ENCODE measurements around the gene CYP19A1.

Gene CYP19A1

DNA sequence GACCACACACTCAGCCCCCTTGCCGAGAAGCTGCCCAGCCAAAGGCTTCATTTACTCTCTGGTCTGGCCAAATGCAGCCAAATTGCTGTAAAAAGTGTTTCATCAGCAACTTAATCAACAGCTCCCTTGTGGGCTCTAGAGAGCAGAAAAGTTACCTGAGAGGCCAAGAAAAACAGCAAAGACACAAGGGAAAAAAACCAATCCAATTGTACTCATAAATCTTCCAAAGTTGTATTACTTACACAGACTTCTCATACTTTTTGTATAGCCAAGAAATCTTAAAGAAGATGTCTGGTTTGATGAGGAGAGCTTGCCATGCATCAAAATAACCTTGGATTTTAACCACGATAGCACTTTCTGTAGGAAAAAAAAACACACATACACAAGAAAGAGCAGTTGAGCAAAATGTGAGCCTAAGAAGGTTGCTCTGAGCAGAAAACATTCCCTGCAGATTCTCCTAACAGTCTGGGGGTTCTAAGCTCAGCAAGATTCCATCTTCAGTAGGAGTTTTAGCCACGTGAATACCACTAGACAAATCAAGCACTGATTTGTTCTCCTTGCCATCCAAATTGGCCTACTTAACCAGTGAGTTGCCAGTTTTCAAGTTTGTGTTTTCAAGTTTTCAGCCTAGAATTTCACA is 120.0 kb downstream of the CYP19A1 start:
- Histone ChIP-seq H3K27ac (replicated peaks) (no peak overlapping the region), H3K27me3 (ENCODE audit: insufficient read depth, poor library complexity, severe bottlenecking) (peaks cover 3% of the 10 kb centered on the region), H3K4me3 (replicated peaks; ENCODE audit: insufficient read depth, low read length) (no peak overlapping the region)
- DNase-seq (ENCODE audit: low read depth in 1 of 2, low spot score in 1 of 2): no peak
- TF ChIP-seq GABPA (IDR thresholded peaks at IDR 0.05; ENCODE audit: low read depth) (no peak), POLR2AphosphoS5 (IDR thresholded peaks at IDR 0.05; ENCODE audit: low read depth) (no peak), SPI1 (IDR thresholded peaks at IDR 0.05; ENCODE audit: borderline replicate concordance, low read depth) (no peak)

DNA sequence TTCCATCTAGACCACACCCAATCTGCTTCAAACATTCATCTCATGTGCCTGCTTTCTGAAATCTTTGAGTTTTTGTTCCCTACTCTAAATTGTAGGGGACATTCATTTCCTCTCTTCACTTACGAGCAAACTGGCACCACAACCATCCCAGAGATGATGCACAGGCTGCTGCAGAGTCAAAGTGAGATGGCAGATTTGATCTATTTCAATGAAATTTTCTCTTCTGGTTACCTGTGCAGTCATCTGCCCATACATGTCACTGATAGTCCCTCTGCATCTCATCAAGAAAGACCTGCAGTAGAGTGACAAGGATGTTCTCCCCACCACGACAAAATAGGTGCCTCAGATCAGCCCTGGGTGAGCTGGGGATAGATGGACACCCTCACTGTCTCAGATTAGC is 125.5 kb downstream of the CYP19A1 start:
- no peak for DNase-seq (ENCODE audit: low read depth in 1 of 2, low spot score in 1 of 2)
- Histone ChIP-seq H3K27ac (replicated peaks) (no peak overlapping the region), H3K4me3 (replicated peaks; ENCODE audit: insufficient read depth, low read length) (no peak overlapping the region), H3K27me3 (ENCODE audit: insufficient read depth, poor library complexity, severe bottlenecking) (peaks cover 3% of the 10 kb centered on the region)
- TF ChIP-seq REST (IDR thresholded peaks at IDR 0.05; ENCODE audit: insufficient replicate concordance, low read depth) (no peak), POLR2AphosphoS5 (IDR thresholded peaks at IDR 0.05; ENCODE audit: low read depth) (no peak), SPI1 (IDR thresholded peaks at IDR 0.05; ENCODE audit: borderline replicate concordance, low read depth) (no peak), GABPA (IDR thresholded peaks at IDR 0.05; ENCODE audit: low read depth) (no peak)
- TF ChIP-seq, protein P1, sequence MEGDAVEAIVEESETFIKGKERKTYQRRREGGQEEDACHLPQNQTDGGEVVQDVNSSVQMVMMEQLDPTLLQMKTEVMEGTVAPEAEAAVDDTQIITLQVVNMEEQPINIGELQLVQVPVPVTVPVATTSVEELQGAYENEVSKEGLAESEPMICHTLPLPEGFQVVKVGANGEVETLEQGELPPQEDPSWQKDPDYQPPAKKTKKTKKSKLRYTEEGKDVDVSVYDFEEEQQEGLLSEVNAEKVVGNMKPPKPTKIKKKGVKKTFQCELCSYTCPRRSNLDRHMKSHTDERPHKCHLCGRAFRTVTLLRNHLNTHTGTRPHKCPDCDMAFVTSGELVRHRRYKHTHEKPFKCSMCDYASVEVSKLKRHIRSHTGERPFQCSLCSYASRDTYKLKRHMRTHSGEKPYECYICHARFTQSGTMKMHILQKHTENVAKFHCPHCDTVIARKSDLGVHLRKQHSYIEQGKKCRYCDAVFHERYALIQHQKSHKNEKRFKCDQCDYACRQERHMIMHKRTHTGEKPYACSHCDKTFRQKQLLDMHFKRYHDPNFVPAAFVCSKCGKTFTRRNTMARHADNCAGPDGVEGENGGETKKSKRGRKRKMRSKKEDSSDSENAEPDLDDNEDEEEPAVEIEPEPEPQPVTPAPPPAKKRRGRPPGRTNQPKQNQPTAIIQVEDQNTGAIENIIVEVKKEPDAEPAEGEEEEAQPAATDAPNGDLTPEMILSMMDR (IDR thresholded peaks at IDR 0.05; ENCODE audit: insufficient read depth, low read length): no peak

GRCh38 chr15:51212239-51212638 is 126.2 kb downstream of the CYP19A1 start:
- Histone ChIP-seq H3K4me3 (replicated peaks; ENCODE audit: insufficient read depth, low read length) (no peak overlapping the region), H3K27ac (replicated peaks) (no peak overlapping the region), H3K27me3 (ENCODE audit: insufficient read depth, poor library complexity, severe bottlenecking) (peaks cover 3% of the 10 kb centered on the region)
- no peak for DNase-seq (ENCODE audit: low read depth in 1 of 2, low spot score in 1 of 2)
- no peak for TF ChIP-seq REST (IDR thresholded peaks at IDR 0.05; ENCODE audit: insufficient replicate concordance, low read depth)
- no peak for TF ChIP-seq POLR2AphosphoS5 (IDR thresholded peaks at IDR 0.05; ENCODE audit: low read depth)
- no peak for TF ChIP-seq SPI1 (IDR thresholded peaks at IDR 0.05; ENCODE audit: borderline replicate concordance, low read depth)
- TF ChIP-seq, protein P1 (IDR thresholded peaks at IDR 0.05; ENCODE audit: insufficient read depth, low read length): no peak
- no peak for TF ChIP-seq GABPA (IDR thresholded peaks at IDR 0.05; ENCODE audit: low read depth)

GRCh38 chr15:51205050-51205975 is 133.1 kb downstream of the CYP19A1 start:
- Histone ChIP-seq H3K27ac (replicated peaks) (no peak overlapping the region), H3K4me3 (replicated peaks; ENCODE audit: insufficient read depth, low read length) (no peak overlapping the region), H3K27me3 (ENCODE audit: insufficient read depth, poor library complexity, severe bottlenecking) (no peaks in the 10 kb centered on the region)
- TF ChIP-seq SPI1 (IDR thresholded peaks at IDR 0.05; ENCODE audit: borderline replicate concordance, low read depth) (no peak), GABPA (IDR thresholded peaks at IDR 0.05; ENCODE audit: low read depth) (no peak), POLR2AphosphoS5 (IDR thresholded peaks at IDR 0.05; ENCODE audit: low read depth) (no peak), REST (IDR thresholded peaks at IDR 0.05; ENCODE audit: insufficient replicate concordance, low read depth) (no peak)
- TF ChIP-seq, protein P1 (IDR thresholded peaks at IDR 0.05; ENCODE audit: insufficient read depth, low read length): no peak
- no peak for DNase-seq (ENCODE audit: low read depth in 1 of 2, low spot score in 1 of 2)

Measured in HL-60 (cell line).